Measurements from ENCODE around the gene BNC2.

DNA sequence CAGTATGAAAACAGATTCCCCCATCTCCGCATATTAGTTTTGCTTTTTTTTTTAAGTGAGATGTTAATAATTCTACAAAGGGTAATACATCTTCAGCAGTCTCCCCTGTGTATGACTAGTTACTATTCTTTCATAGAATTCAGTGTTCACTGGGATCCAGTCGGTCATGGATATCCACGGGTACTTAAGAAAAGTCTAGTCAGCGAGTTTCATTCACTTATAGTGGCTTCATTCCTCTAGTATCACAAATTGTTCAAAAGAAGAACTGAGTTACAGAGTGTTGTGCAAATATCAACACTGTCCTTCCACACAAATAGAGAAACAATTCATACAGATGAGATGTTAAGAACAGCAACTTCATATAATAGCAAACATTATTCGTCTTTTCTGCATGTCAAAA lies 35.7 kb downstream of the BNC2 start:
- TF ChIP-seq, protein P1, sequence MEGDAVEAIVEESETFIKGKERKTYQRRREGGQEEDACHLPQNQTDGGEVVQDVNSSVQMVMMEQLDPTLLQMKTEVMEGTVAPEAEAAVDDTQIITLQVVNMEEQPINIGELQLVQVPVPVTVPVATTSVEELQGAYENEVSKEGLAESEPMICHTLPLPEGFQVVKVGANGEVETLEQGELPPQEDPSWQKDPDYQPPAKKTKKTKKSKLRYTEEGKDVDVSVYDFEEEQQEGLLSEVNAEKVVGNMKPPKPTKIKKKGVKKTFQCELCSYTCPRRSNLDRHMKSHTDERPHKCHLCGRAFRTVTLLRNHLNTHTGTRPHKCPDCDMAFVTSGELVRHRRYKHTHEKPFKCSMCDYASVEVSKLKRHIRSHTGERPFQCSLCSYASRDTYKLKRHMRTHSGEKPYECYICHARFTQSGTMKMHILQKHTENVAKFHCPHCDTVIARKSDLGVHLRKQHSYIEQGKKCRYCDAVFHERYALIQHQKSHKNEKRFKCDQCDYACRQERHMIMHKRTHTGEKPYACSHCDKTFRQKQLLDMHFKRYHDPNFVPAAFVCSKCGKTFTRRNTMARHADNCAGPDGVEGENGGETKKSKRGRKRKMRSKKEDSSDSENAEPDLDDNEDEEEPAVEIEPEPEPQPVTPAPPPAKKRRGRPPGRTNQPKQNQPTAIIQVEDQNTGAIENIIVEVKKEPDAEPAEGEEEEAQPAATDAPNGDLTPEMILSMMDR (conservative IDR thresholded peaks at IDR 0.05; ENCODE audit: low read length): no peak
- TF ChIP-seq EZH2phosphoT487 (IDR thresholded peaks at IDR 0.05; ENCODE audit: borderline replicate concordance): no peak

Data from Loucy (cell line).